LNCaP clone FGC (cell line): ENCODE measurements around the gene SLC6A6.

Experiments
- DNase-seq: peaks from one replicate; pipeline ENCODE4 v3.0.0-alpha.2; 2011; ENCODE audit warnings: low read depth
- H3K4me3 ChIP-seq: 2 replicates; pipeline ENCODE4 v1.5.1; 2011; ENCODE audit warnings: mild to moderate bottlenecking, low read depth, low read length, control low read depth
- TF ChIP-seq, protein P1 (sequence below): IDR thresholded peaks from 2 replicates; pipeline ENCODE4 v1.5.1; 2012; ENCODE audit warnings: mild to moderate bottlenecking; ENCODE audit not compliant: control insufficient read depth, insufficient read depth; ENCODE audit errors: extremely low read depth

Gene SLC6A6

DNA sequence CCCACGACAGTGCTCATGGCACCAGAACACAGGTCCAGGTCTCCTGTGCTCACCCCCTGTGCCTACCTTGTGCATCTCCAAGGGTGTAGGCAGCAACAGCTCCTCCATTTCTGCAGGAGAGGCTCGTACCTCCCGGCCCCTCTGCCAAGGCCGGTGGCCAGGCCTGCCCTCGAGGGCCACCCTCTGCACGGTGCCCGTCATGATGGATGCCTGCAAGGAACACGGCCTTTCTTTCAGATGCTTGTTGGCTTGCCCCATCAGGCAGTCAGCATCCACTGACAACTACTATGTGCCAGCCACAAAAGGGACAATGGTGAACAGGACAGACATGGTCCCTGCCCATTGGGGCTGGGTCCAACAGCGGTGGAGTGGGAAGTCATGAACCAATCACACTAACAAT, 93.9 kb downstream of the SLC6A6 start:
- DNase-seq: no peak
- no peak overlapping the region for H3K4me3 ChIP-seq
- TF ChIP-seq, protein P1, sequence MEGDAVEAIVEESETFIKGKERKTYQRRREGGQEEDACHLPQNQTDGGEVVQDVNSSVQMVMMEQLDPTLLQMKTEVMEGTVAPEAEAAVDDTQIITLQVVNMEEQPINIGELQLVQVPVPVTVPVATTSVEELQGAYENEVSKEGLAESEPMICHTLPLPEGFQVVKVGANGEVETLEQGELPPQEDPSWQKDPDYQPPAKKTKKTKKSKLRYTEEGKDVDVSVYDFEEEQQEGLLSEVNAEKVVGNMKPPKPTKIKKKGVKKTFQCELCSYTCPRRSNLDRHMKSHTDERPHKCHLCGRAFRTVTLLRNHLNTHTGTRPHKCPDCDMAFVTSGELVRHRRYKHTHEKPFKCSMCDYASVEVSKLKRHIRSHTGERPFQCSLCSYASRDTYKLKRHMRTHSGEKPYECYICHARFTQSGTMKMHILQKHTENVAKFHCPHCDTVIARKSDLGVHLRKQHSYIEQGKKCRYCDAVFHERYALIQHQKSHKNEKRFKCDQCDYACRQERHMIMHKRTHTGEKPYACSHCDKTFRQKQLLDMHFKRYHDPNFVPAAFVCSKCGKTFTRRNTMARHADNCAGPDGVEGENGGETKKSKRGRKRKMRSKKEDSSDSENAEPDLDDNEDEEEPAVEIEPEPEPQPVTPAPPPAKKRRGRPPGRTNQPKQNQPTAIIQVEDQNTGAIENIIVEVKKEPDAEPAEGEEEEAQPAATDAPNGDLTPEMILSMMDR: no peak

DNA sequence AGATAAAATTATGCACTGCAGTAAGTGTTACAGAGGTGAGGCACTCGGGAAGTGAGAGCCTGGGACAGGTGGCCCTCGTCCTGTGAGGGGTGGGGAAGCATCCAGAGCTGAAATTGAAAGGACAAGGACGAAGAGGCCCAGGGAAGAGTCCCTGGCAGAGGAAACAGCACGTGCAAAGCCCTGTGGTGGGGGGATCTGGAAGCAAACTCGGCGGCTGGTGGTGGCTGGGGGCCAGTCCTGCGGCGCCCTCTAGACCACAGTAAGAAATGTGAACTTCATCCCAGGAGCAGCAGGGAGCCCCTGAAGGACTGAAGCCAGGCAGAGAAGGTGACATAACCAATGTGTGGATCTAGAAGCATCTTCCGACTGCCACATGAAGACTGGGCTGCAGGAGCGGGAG, 94.9 kb downstream of the SLC6A6 start:
- TF ChIP-seq, protein P1: no peak
- no peak for DNase-seq
- H3K4me3 ChIP-seq: no peak overlapping the region

DNA sequence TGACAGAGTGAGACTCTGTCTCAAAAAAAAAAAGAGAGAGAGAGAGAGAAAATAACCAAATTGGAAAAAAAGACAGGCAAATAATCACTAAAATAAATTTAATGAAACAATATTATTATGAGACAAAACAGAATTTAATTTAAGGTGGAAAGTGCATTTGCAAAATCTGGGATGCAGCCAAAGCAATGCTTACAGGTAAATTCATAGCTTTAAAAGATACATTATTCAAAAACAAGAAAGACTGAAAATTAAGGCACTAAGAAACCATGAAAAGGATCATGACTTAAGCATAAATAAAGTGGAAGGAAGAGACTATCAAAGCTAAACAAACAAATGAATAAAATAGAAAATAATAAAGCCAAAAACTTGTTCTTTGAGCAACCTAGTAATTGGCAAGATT, 100.1 kb downstream of the SLC6A6 start:
- TF ChIP-seq, protein P1: no peak
- no peak for DNase-seq
- H3K4me3 ChIP-seq: no peak overlapping the region

- no peak overlapping the region for H3K4me3 ChIP-seq
- DNase-seq: no peak
- TF ChIP-seq, protein P1: no peak
These were observed 100.8 kb downstream of the SLC6A6 start for GRCh38 chr3:14503033-14503705.

- TF ChIP-seq, protein P1: no peak
- no peak overlapping the region for H3K4me3 ChIP-seq
- DNase-seq: no peak
These were observed 101.3 kb downstream of the SLC6A6 start for GRCh38 chr3:14503706-14504065.

- DNase-seq: no peak
- TF ChIP-seq, protein P1: no peak
- no peak overlapping the region for H3K4me3 ChIP-seq
These were observed 102.8 kb downstream of the SLC6A6 start for GRCh38 chr3:14505001-14505802.
